ENCODE results near the gene KCNQ2. TPM values are rescaled to one million over a fixed set of nuclear protein-coding genes. Genes with fewer than 3 reads are reported as not detected.

Gene KCNQ2
- total RNA-seq, 1 experiment from 2014 or later = 86.5 TPM

DNA sequence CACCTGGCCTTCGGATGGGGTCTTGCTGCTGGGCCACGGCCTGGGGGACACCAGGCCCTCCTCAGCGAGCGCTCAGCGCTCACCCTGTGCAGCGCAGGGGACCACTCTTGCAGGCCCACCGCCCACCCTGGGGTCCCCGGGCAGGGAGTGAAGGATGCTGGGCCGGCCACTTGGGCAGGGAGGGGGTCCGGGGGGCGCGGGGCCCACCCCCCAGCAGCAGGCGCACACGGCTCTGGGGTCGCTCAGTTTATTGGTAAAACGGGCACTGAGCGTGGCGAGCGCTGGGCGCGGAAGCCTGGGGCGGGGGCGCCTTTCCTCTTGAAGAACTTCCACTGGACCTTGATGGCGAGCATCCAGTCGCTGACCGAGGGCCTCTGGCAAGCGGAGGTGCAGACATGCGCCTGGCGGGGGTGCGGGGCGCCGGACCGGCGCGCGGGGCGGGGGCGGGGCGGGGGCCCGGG is 15.4 kb upstream of the KCNQ2 start:
- H3K9me2 ChIP-seq (ENCODE audit: insufficient read depth) = no peaks in the 10 kb centered on the region
- POLR2A ChIA-PET = no interaction called here
- intact Hi-C loops (cut with micrococcal nuclease) = no loop called here
- RAD21 ChIA-PET (ENCODE audit: low non-redundant PET in 1 of 2, low total read pairs in 2 of 2, uncharacterized antibody in 2 of 2, unreplicated experiment in 2 of 2) = no interaction called here
- H3K27ac ChIP-seq (ENCODE audit: low read depth, low read length) = no peak overlapping the region
- no peaks in the 10 kb centered on the region for H3K9me3 ChIP-seq (ENCODE audit: control insufficient read depth in 1 of 2, insufficient read depth in 1 of 2, low read depth in 1 of 2, low read length in 2 of 2)
- H3K4me1 ChIP-seq (ENCODE audit: control insufficient read depth in 1 of 2, insufficient read depth in 2 of 2, low read length in 2 of 2) = peaks cover 15 to 42% of the 10 kb centered on the region in 2 experiments
- ATAC-seq (no peak), DNase-seq (ENCODE audit: low read depth, low spot score) (no peak)
- H3K79me2 ChIP-seq (ENCODE audit: insufficient read depth, low read length) = no peaks in the 10 kb centered on the region
- H2AFZ ChIP-seq (ENCODE audit: low read depth, low read length, poor library complexity, severe bottlenecking) = no peak overlapping the region
- no peak overlapping the region for H3K4me3 ChIP-seq (replicated peaks in 1 of 2; ENCODE audit: low read depth in 1 of 2, low read length in 2 of 2)
- no peaks in the 10 kb centered on the region for H4K20me1 ChIP-seq (ENCODE audit: insufficient read depth)
- no peaks in the 10 kb centered on the region for H3K27me3 ChIP-seq (ENCODE audit: insufficient read depth, low read length)
- CTCF ChIA-PET = no interaction called here
- no peak overlapping the region for H3K4me2 ChIP-seq (ENCODE audit: low read length)
- H3K36me3 ChIP-seq (ENCODE audit: control insufficient read depth in 1 of 2, insufficient read depth in 2 of 2, low read length in 2 of 2) = peaks cover 23 to 36% of the 10 kb centered on the region in 2 experiments
- no TSS peak for BruUV-seq (replicated peaks)
- TF ChIP-seq ATF3 (IDR thresholded peaks at IDR 0.05) (no peak), JUND (IDR thresholded peaks at IDR 0.05) (0 out of 2 replicates have a peak, but pooled peaks have one; percentile 15)
- no peak overlapping the region for H3K9ac ChIP-seq (ENCODE audit: low read length)

GRCh38 chr20:63487116-63487764 is 14.8 kb upstream of the KCNQ2 start:
- DNase-seq (ENCODE audit: low read depth, low spot score) (no peak), ATAC-seq (peak; percentile 10)
- no peak overlapping the region for H2AFZ ChIP-seq (ENCODE audit: low read depth, low read length, poor library complexity, severe bottlenecking)
- H3K36me3 ChIP-seq (ENCODE audit: control insufficient read depth in 1 of 2, insufficient read depth in 2 of 2, low read length in 2 of 2) = peaks cover 17 to 30% of the 10 kb centered on the region in 2 experiments
- ChIA-PET RAD21 (ENCODE audit: low non-redundant PET in 1 of 2, low total read pairs in 2 of 2, uncharacterized antibody in 2 of 2, unreplicated experiment in 2 of 2) (no interaction called here), POLR2A (no interaction called here), CTCF (no interaction called here)
- no TSS peak for BruUV-seq (replicated peaks)
- H3K9me3 ChIP-seq (ENCODE audit: control insufficient read depth in 1 of 2, insufficient read depth in 1 of 2, low read depth in 1 of 2, low read length in 2 of 2) = no peaks in the 10 kb centered on the region
- H3K27me3 ChIP-seq (ENCODE audit: insufficient read depth, low read length) = no peaks in the 10 kb centered on the region
- H3K27ac ChIP-seq (ENCODE audit: low read depth, low read length) = no peak overlapping the region
- H3K4me3 ChIP-seq (replicated peaks in 1 of 2; ENCODE audit: low read depth in 1 of 2, low read length in 2 of 2) = no peak overlapping the region
- no peaks in the 10 kb centered on the region for H4K20me1 ChIP-seq (ENCODE audit: insufficient read depth)
- peaks cover 19 to 48% of the 10 kb centered on the region in 2 experiments for H3K4me1 ChIP-seq (ENCODE audit: control insufficient read depth in 1 of 2, insufficient read depth in 2 of 2, low read length in 2 of 2)
- no peak overlapping the region for H3K9ac ChIP-seq (ENCODE audit: low read length)
- no peak for TF ChIP-seq EZH2phosphoT487 (IDR thresholded peaks at IDR 0.05; ENCODE audit: borderline replicate concordance)
- no peak for TF ChIP-seq ZNF274 (IDR thresholded peaks at IDR 0.05; ENCODE audit: low read depth, low read length)
- no peak for TF ChIP-seq MAX (IDR thresholded peaks at IDR 0.05)
- no peak for TF ChIP-seq CTCF (IDR thresholded peaks at IDR 0.05 in 2 of 3, conservative IDR thresholded peaks at IDR 0.05 in 1 of 3; ENCODE audit: borderline replicate concordance in 1 of 3, insufficient read depth in 1 of 3, low read depth in 2 of 3, low read length in 2 of 3)
- TF ChIP-seq POLR2AphosphoS5 (IDR thresholded peaks at IDR 0.05; ENCODE audit: low read depth, low read length) = 0 out of 2 replicates have a peak, but pooled peaks have one; percentile 7
- H3K9me2 ChIP-seq (ENCODE audit: insufficient read depth) = no peaks in the 10 kb centered on the region
- H3K79me2 ChIP-seq (ENCODE audit: insufficient read depth, low read length) = no peaks in the 10 kb centered on the region
- intact Hi-C loops (cut with micrococcal nuclease) = no loop called here
- no peak overlapping the region for H3K4me2 ChIP-seq (ENCODE audit: low read length)

Data from HCT116 (cell line).